Activated B cell treated with CpG ODN at 0.5 μM for 24 hours (primary cell): ENCODE data around the gene COL13A1. TPM values are rescaled to one million over a fixed set of nuclear protein-coding genes. Genes with fewer than 3 reads are reported as not detected.

ENCODE experiments used
- ATAC-seq: fragments of 200-7000 bp; cut with Tn5 transposase; one replicate; pipeline ENCODE4 v1.10.0; 2021; ENCODE audit warnings: low read depth, mild to moderate bottlenecking, moderate library complexity
- CTCF ChIA-PET: fragments of 350-600 bp; sonication (Branson Sonifier 250); formaldehyde crosslinking; loops from one replicate; lab custom pipeline; 2021; ENCODE audit warnings: antibody characterized with exemption; lab: Charles Lee
- POLR2A ChIA-PET: fragments of 350-600 bp; sonication (Branson Sonifier 250); formaldehyde crosslinking; loops from one replicate; lab custom pipeline; 2021; ENCODE audit warnings: antibody characterized with exemption; lab: Charles Lee
- DNase-seq: peaks from one replicate; pipeline ENCODE4 v3.0.0; 2022
- H3K27ac Mint-ChIP-seq: one replicate; pipeline ENCODE4 v1.8.0; 2020; ENCODE audit warnings: mixed read lengths
- H3K27me3 Mint-ChIP-seq: one replicate; pipeline ENCODE4 v1.8.0; 2021; ENCODE audit warnings: mixed read lengths
- H3K36me3 Mint-ChIP-seq: one replicate; pipeline ENCODE4 v1.8.0; 2021; ENCODE audit warnings: low read depth, mixed read lengths
- H3K4me1 Mint-ChIP-seq: one replicate; pipeline ENCODE4 v1.8.0; 2021; ENCODE audit warnings: mixed read lengths
- H3K4me3 Mint-ChIP-seq: one replicate; pipeline ENCODE4 v1.8.0; 2020; ENCODE audit warnings: mild to moderate bottlenecking, mixed read lengths
- H3K9me3 Mint-ChIP-seq: one replicate; pipeline ENCODE4 v1.8.0; 2020; ENCODE audit warnings: mixed read lengths
- intact Hi-C: fragments of 100-400 bp; cut with micrococcal nuclease; formaldehyde crosslinking; loops from one replicate; pipeline ENCODE4 v1.15.1; 2024
- total RNA-seq: library from RNA; stranded (reverse); gene quantifications from 2 replicates; pipeline ENCODE4 v1.2.3, GENCODE V29; 2022
- TF ChIP-seq, protein P1 (sequence below): fragments of 200-600 bp; IDR thresholded peaks from one replicate; pipeline ENCODE4 v1.8.0; 2022; ENCODE audit warnings: antibody characterized with exemption, mild to moderate bottlenecking

The COL13A1 gene
- total RNA-seq, 1 donor from 2014 or later, result not detected

- Mint-ChIP-seq H3K27ac (no peak overlapping the region), H3K9me3 (no peaks in the 10 kb centered on the region), H3K36me3 (no peaks in the 10 kb centered on the region), H3K27me3 (peaks cover 2% of the 10 kb centered on the region), H3K4me3 (no peak overlapping the region), H3K4me1 (no peaks in the 10 kb centered on the region)
- ChIA-PET POLR2A (no interaction called here), CTCF (no interaction called here)
- intact Hi-C loops, result no loop called here
- DNase-seq, result no peak
- TF ChIP-seq, protein P1, sequence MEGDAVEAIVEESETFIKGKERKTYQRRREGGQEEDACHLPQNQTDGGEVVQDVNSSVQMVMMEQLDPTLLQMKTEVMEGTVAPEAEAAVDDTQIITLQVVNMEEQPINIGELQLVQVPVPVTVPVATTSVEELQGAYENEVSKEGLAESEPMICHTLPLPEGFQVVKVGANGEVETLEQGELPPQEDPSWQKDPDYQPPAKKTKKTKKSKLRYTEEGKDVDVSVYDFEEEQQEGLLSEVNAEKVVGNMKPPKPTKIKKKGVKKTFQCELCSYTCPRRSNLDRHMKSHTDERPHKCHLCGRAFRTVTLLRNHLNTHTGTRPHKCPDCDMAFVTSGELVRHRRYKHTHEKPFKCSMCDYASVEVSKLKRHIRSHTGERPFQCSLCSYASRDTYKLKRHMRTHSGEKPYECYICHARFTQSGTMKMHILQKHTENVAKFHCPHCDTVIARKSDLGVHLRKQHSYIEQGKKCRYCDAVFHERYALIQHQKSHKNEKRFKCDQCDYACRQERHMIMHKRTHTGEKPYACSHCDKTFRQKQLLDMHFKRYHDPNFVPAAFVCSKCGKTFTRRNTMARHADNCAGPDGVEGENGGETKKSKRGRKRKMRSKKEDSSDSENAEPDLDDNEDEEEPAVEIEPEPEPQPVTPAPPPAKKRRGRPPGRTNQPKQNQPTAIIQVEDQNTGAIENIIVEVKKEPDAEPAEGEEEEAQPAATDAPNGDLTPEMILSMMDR, result no peak
- no peak for ATAC-seq
Observed at GRCh38 chr10:69864321-69864720, 62.6 kb downstream of the COL13A1 start.

DNA sequence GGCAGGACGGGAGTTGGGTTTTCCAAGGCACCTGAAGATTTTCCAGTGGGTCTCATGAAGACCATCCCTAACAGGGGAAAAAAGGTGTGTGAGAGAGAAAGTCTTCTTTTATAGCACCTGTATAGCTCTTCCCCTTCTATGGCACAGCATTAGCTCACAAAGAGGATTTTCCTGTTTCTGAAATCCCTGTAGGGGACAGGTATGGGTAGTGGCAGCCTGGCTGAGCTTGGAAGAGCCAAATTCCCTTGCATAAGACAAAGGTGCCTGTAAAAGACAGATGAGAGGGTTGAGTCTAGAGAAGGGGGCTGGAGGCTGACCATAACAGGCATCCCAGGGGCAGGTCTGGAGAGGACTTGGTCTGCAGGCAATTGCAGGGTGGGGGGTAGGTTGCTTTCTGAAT lies 63.7 kb downstream of the COL13A1 start:
- ChIA-PET CTCF (no interaction called here), POLR2A (no interaction called here)
- Mint-ChIP-seq H3K4me3 (no peak overlapping the region), H3K4me1 (no peaks in the 10 kb centered on the region), H3K27me3 (peaks cover 5% of the 10 kb centered on the region), H3K9me3 (no peaks in the 10 kb centered on the region), H3K36me3 (no peaks in the 10 kb centered on the region), H3K27ac (no peak overlapping the region)
- intact Hi-C loops, result no loop called here
- TF ChIP-seq, protein P1, result no peak
- DNase-seq, result no peak
- ATAC-seq, result no peak

DNA sequence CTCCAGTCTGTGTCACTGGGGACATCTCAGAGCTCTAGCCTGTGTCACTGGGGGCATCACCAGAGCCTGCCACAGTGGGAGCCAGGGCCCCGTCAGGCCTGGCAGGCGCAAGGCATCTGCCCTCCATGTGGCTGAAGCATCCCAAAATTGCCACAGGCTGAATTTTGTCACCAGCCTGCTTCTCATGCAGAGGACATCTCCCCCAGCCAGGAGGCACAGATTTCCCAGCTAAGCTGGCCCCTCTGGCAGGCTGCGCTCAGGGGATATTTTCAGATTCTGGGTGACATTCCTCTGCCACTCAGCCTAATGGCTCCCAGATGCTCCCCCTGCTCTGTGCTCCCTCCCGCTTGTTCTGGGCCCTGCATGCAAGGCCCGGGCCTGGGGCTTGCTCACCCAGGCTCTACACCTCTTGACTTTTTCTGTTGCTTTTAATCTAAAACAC lies 64.6 kb downstream of the COL13A1 start:
- no peak overlapping the region for H3K4me3 Mint-ChIP-seq
- peaks cover 5% of the 10 kb centered on the region for H3K27me3 Mint-ChIP-seq
- ChIA-PET CTCF (no interaction called here), POLR2A (no interaction called here)
- intact Hi-C loops, result no loop called here
- ATAC-seq (no peak), DNase-seq (no peak)
- TF ChIP-seq, protein P1, result no peak
- no peaks in the 10 kb centered on the region for H3K36me3 Mint-ChIP-seq
- no peak overlapping the region for H3K27ac Mint-ChIP-seq
- no peaks in the 10 kb centered on the region for H3K9me3 Mint-ChIP-seq
- H3K4me1 Mint-ChIP-seq, result no peaks in the 10 kb centered on the region

- DNase-seq, result no peak
- H3K36me3 Mint-ChIP-seq, result no peaks in the 10 kb centered on the region
- no peak for ATAC-seq
- ChIA-PET POLR2A (no interaction called here), CTCF (no interaction called here)
- no peak overlapping the region for H3K27ac Mint-ChIP-seq
- no peaks in the 10 kb centered on the region for H3K4me1 Mint-ChIP-seq
- no peak overlapping the region for H3K4me3 Mint-ChIP-seq
- TF ChIP-seq, protein P1, result no peak
- intact Hi-C loops, result no loop called here
- H3K27me3 Mint-ChIP-seq, result peaks cover 5% of the 10 kb centered on the region
- H3K9me3 Mint-ChIP-seq, result no peaks in the 10 kb centered on the region
Observed at GRCh38 chr10:69866688-69867461, 65.2 kb downstream of the COL13A1 start.

DNA sequence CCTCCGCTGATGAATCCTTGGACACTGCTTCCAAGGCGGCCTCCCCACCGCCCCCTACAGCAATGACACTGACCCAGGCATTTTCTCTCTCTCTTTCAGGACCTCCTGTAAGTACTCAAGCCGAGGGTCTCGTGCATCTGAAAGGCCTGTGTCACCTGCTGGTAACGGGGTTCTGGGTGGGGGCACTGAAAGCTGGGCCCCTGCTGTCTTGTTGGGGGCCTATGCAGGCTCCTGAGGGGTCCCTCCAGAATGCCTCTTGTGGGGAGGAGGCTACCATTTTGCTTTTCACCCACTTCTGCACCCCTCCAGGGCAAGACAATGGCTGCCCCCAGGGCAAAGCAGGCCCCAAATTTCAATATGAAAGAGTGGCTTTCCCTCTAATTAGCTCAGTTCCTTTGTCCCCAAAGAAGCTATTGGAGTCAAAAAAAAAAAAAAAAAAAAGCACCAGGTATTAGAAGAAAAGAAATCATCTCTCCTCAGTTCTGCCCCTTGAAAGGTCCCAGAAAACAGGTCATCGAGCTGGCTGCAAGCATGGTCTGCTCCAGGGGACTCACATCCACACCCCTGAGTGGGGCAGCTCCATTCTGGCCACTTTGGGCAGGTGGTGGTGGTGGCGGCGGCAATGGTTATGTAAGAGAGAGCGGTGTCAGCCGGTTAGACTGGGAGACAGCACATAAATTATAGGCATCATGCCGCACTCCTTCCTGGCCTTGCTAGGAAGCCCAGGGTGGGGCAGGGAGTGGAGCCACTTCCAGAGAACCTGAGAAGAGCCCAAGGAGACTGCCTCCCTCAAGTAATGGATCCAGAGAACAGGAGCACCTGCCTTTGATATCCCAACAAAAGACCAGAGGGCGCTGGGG lies 66.2 kb downstream of the COL13A1 start:
- ATAC-seq, result no peak
- H3K36me3 Mint-ChIP-seq, result no peaks in the 10 kb centered on the region
- ChIA-PET CTCF (no interaction called here), POLR2A (no interaction called here)
- intact Hi-C loops, result no loop called here
- H3K4me3 Mint-ChIP-seq, result no peak overlapping the region
- peaks cover 5% of the 10 kb centered on the region for H3K27me3 Mint-ChIP-seq
- TF ChIP-seq, protein P1, result no peak
- no peaks in the 10 kb centered on the region for H3K4me1 Mint-ChIP-seq
- H3K27ac Mint-ChIP-seq, result no peak overlapping the region
- no peaks in the 10 kb centered on the region for H3K9me3 Mint-ChIP-seq
- DNase-seq, result no peak
